Lower leg skin (tissue), 3 donors: ENCODE data around the gene SLC6A3.

Experiments
- POLR2A ChIP-seq, 2 donors: fragments of 450-650 bp; IDR thresholded peaks; one replicate each; pipeline ENCODE4 v1.6.1; 2016 to 2017; ENCODE audit warnings: antibody characterized with exemption in 2 of 2, mild to moderate bottlenecking in 1 of 2, moderate library complexity in 1 of 2
- TF ChIP-seq, protein P1 (sequence below), 3 donors: fragments of 450-650 bp; IDR thresholded peaks; one replicate each; pipeline ENCODE4 v1.5.1; 2016; ENCODE audit warnings: antibody characterized with exemption in 3 of 3, mild to moderate bottlenecking in 3 of 3, moderate library complexity in 2 of 3

DNA sequence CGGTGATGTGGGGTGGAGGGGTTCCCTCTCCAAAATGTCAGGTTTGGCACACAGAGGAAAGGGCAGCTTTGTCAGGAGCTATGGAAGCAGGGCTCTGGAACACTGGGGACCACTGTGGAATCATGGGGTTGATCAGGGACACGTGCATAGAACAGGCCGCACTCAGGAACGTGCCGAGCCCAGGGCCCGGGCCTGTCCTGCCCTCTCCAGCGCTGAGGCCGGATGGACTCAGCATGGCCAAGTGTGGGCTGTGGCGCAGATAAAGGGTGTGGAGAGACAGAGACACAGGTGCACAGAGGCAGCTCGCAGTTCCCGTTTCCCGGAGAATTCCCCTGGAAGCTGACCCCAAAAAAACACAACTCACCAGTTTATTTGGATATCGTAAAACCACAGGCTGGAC, 37.8 kb upstream of the SLC6A3 start:
- TF ChIP-seq, protein P1, sequence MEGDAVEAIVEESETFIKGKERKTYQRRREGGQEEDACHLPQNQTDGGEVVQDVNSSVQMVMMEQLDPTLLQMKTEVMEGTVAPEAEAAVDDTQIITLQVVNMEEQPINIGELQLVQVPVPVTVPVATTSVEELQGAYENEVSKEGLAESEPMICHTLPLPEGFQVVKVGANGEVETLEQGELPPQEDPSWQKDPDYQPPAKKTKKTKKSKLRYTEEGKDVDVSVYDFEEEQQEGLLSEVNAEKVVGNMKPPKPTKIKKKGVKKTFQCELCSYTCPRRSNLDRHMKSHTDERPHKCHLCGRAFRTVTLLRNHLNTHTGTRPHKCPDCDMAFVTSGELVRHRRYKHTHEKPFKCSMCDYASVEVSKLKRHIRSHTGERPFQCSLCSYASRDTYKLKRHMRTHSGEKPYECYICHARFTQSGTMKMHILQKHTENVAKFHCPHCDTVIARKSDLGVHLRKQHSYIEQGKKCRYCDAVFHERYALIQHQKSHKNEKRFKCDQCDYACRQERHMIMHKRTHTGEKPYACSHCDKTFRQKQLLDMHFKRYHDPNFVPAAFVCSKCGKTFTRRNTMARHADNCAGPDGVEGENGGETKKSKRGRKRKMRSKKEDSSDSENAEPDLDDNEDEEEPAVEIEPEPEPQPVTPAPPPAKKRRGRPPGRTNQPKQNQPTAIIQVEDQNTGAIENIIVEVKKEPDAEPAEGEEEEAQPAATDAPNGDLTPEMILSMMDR (IDR thresholded peaks at IDR 0.05), result no peak
- no peak for TF ChIP-seq POLR2A (IDR thresholded peaks at IDR 0.05)
